Heart left ventricle (tissue), 16 donors: Measurements from ENCODE around the gene CNR2. TPM values are rescaled to one million over a fixed set of nuclear protein-coding genes. Genes with fewer than 3 reads are reported as not detected.

Source experiments
- ATAC-seq, 4 donors: fragments of 200-7000 bp; cut with Tn5 transposase; one replicate each; pipeline ENCODE4 v1.9.1; 2020 to 2022; ENCODE audit warnings: moderate library complexity in 4 of 4, mild to moderate bottlenecking in 3 of 4, moderate number of reproducible peaks in 1 of 4
- DNase-seq, 5 donors: peaks; one replicate each; pipeline ENCODE4 v3.0.0-alpha.2; 2020
- H3K27ac ChIP-seq, 12 donors: fragments of 200-600 bp; sonication (generic) in 4 of 12; one replicate each; pipeline versions ENCODE4 v1.5.0 to v1.8.0; 2016 to 2022; ENCODE audit warnings: mild to moderate bottlenecking in 2 of 12
- H3K27me3 ChIP-seq, 9 donors: fragments of 200-600 bp; sonication (generic) in 2 of 9; one replicate each; pipeline versions ENCODE4 v1.5.1 to v1.8.0; 2016 to 2022; ENCODE audit warnings: mild to moderate bottlenecking in 3 of 9
- H3K36me3 ChIP-seq, 9 donors: fragments of 200-600 bp; sonication (generic) in 2 of 9; one replicate each; pipeline versions ENCODE4 v1.5.0 to v1.8.0; 2018 to 2022; ENCODE audit warnings: mild to moderate bottlenecking in 2 of 9
- H3K4me1 ChIP-seq, 12 donors: fragments of 200-600 bp; sonication (generic) in 4 of 12; one replicate each; pipeline versions ENCODE4 v1.5.0 to v1.8.0; 2016 to 2022; ENCODE audit warnings: mild to moderate bottlenecking in 3 of 12
- H3K4me3 ChIP-seq, 12 donors: fragments of 200-600 bp; sonication (generic) in 4 of 12; one replicate each; pipeline versions ENCODE4 v1.5.0 to v1.8.0; 2017 to 2022; ENCODE audit warnings: mild to moderate bottlenecking in 9 of 12, moderate library complexity in 4 of 12
- H3K9me3 ChIP-seq, 12 donors: fragments of 200-600 bp; sonication (generic) in 4 of 12; one replicate each; pipeline versions ENCODE4 v1.5.0 to v1.8.0; 2016 to 2022; ENCODE audit warnings: mild to moderate bottlenecking in 1 of 12
- POLR2A ChIP-seq, 2 donors: fragments of 450-650 bp; IDR thresholded peaks; one replicate each; pipeline ENCODE4 v1.6.1; 2017; ENCODE audit warnings: antibody characterized with exemption in 2 of 2, mild to moderate bottlenecking in 2 of 2, moderate library complexity in 2 of 2
- WGBS, 4 donors: extraction: QIAGEN DNeasy Blood & Tissue Kit in 2 of 4; methylation state at CpG; one replicate each; pipeline versions ENCODE4 v1.1.5 to v1.1.7; 2013 to 2018; 5-methylcytosine and 5-hydroxymethylcytosine counted together
- intact Hi-C, 10 donors: fragments of 100-400 bp; cut with DNase I; formaldehyde crosslinking; loops; one replicate each; pipeline versions ENCODE4 v1.11.1 to v1.14.2; 2022
- polyA plus RNA-seq, 2 donors: library from polyadenylated mRNA; stranded (reverse); fragments of 200-250 nt; gene quantifications; one replicate each; pipeline ENCODE4 v1.2.3, GENCODE V29; 2013
- total RNA-seq, 9 donors: library from RNA; depleted of rRNA in 2 of 9; stranded (reverse); fragments of >200 nt in 2 of 9; fragmentation: NEBNext Ultra II Directional in 3 of 9; extraction: Animal tissue kit (Norgen Biotek cat#: 25700) in 3 of 9; gene quantifications; one replicate each; pipeline versions ENCODE4 v1.1.0 to v1.2.4, GENCODE V29; 2016 to 2023
- TF ChIP-seq, protein P1 (sequence below), 12 donors: fragments of 200-600 bp; sonication (generic) in 4 of 12; IDR thresholded peaks; one replicate each; pipeline versions ENCODE4 v1.5.0 to v1.8.0; 2018 to 2022; ENCODE audit warnings: antibody characterized with exemption in 12 of 12, mild to moderate bottlenecking in 5 of 12
- donor health status: ischemic (EF 13 %, LVEDD 7.1; RV severe dilation, severe dysfunction).
- donor health status: healthy with polysubstance abuse.
- donor health status: DM: no; HTN: yes; CAD: no.
- donor health status: DM: no; HTN: no; CAD: no.
- donor health status: ischemic (EF 25% LVEDD 6.9; RV normal size, moderate dysfunction).
- donor health status: ischemic (EF 25% LVEDD 5.7; RV mildly dilated, moderate dysfunction).
- donor health status: healthy.
- donor health status: DM: yes; HTN: yes; CAD: no.
- donor health status: ischemic (EF 35%, LVEDD 5.7; RV mildly dilated, moderate dysfunction).
- donor health status: nonischemic (EF 11% LVEDD 7.7; RV severe dilation, severe dysfunction).
- donor health status: DM: yes; HTN: yes; CAD: no.
- donor health status: PGD.
- donor health status: ischemic (EF 29% LVEDD 5.4; RV normal size, mild dysfunction).
- donor health status: nonischemic (EF 23%, LVEDD 6.1; RV moderate dilation, normal function).

The CNR2 gene
- total and polyA plus RNA-seq, 11 donors = 0.01 to 0.13 (median 0.09) TPM; not detected in 7

DNA sequence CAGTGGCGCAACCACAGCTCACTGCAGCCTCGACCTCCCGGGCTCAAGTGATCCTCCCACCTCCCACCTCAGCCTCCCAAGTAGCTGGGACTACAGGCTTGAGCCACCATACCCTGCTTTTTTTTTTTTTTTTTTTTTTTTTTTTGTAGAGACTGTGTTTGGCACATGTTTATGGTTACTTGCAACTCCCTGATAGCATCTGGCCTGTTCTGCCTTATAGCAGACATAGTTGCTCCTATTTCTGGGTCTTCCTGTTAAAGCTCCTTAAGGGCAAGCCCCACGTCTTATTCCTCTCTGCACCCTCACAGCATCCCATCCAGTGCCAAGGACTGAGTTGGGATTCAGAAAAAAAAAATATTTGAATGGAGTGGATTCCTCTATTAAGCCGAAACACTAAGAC is 17.1 kb upstream of the CNR2 start:
- 86 to 94% (median 90%) methylated on average over 5 of the region's 5 CpGs for WGBS, 4 donors
- Histone ChIP-seq H3K36me3 (no peaks in the 10 kb centered on the region), H3K27ac (no peak overlapping the region), H3K9me3 (no peaks in the 10 kb centered on the region), H3K4me3 (no peak overlapping the region), H3K4me1 (no peaks in the 10 kb centered on the region), H3K27me3 (no peaks in the 10 kb centered on the region)
- intact Hi-C loops = no loop called here
- TF ChIP-seq, protein P1, sequence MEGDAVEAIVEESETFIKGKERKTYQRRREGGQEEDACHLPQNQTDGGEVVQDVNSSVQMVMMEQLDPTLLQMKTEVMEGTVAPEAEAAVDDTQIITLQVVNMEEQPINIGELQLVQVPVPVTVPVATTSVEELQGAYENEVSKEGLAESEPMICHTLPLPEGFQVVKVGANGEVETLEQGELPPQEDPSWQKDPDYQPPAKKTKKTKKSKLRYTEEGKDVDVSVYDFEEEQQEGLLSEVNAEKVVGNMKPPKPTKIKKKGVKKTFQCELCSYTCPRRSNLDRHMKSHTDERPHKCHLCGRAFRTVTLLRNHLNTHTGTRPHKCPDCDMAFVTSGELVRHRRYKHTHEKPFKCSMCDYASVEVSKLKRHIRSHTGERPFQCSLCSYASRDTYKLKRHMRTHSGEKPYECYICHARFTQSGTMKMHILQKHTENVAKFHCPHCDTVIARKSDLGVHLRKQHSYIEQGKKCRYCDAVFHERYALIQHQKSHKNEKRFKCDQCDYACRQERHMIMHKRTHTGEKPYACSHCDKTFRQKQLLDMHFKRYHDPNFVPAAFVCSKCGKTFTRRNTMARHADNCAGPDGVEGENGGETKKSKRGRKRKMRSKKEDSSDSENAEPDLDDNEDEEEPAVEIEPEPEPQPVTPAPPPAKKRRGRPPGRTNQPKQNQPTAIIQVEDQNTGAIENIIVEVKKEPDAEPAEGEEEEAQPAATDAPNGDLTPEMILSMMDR (IDR thresholded peaks at IDR 0.05) = no peak
- ATAC-seq (no peak), DNase-seq (no peak)

DNA sequence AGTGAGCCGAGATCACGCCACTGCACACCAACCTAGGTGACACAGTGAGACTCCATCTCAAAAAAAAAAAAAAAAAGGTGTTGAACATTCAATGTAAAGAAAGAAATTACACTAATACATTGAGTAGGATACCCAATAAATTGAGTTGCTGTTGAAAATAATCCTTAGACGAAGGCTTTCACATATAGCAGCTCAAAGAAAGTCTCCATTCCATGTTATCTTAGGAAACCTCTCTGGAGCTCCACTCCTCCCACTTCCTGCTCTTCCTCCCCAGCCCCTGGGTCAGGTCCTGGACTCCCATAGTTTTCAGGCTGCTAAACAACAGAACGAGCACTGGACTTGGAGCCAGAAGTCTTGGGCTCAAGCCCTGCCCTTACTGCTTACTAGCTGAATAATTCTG is 15.6 kb upstream of the CNR2 start:
- Histone ChIP-seq H3K4me1 (peaks cover 0 to 6% (median 0%) of the 10 kb centered on the region in 12 donors), H3K36me3 (no peaks in the 10 kb centered on the region), H3K27ac (no peak overlapping the region), H3K27me3 (no peaks in the 10 kb centered on the region), H3K4me3 (no peak overlapping the region), H3K9me3 (no peaks in the 10 kb centered on the region)
- ATAC-seq (no peak), DNase-seq (no peak)
- TF ChIP-seq POLR2A (IDR thresholded peaks at IDR 0.05) = no peak
- TF ChIP-seq, protein P1 (IDR thresholded peaks at IDR 0.05) = no peak
- intact Hi-C loops = no loop called here
- 72 to 78% (median 76%) methylated on average over 4 of the region's 4 CpGs for WGBS, 4 donors

DNA sequence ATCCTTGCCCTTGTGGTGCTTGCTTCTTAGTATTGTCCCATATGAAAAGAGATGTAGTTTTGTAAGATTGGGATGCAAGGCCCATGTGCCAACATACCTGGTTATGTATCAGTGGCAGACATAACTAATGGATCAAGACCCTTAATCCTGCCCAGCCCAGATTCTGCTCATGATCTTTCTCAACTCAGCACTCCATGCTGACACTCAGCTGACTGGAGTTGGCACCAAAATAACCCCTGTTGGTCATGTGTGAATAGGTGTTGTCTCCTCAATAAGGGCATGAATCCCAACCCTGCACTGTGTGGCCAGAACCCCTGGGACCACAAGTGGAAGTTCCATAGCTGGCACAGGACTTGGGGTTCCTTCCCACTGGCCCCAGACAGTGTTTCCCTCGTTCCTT is 13.9 kb upstream of the CNR2 start:
- TF ChIP-seq, protein P1 (IDR thresholded peaks at IDR 0.05) = no peak
- no peak for TF ChIP-seq POLR2A (IDR thresholded peaks at IDR 0.05)
- ATAC-seq (peak in 1 of 4 donors; percentile 46), DNase-seq (no peak)
- Histone ChIP-seq H3K9me3 (no peaks in the 10 kb centered on the region), H3K36me3 (no peaks in the 10 kb centered on the region), H3K27me3 (no peaks in the 10 kb centered on the region), H3K4me3 (no peak overlapping the region), H3K27ac (no peak overlapping the region), H3K4me1 (peaks cover 0 to 7% (median 0%) of the 10 kb centered on the region in 12 donors)
- intact Hi-C loops = no loop called here
- WGBS, 4 donors = 60 to 83% (median 73%) methylated on average over 1 of the region's 1 CpG

DNA sequence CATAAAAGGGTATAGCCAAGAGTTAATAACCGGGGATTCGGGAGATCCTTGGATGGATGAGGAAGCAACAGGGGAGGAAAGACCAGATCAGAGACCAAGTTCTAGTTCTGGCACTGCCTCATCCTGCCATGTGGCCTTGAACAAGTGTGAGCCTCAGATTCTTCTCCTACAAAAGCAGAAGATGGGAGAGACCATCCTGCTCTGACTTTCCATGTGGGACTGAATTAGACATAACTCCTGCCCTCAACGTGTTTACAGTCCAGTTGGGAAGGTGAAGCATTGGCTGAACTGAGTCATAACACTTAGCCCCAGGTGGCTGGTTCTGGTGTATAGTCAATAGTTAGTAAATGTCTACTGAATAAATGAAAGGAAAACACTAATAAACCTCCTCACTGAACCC is 12.1 kb upstream of the CNR2 start:
- Histone ChIP-seq H3K27ac (no peak overlapping the region), H3K36me3 (no peaks in the 10 kb centered on the region), H3K4me1 (peaks cover 0 to 16% (median 6%) of the 10 kb centered on the region in 12 donors), H3K9me3 (no peaks in the 10 kb centered on the region), H3K4me3 (no peak overlapping the region), H3K27me3 (no peaks in the 10 kb centered on the region)
- 82 to 93% (median 86%) methylated on average over 3 of the region's 3 CpGs for WGBS, 4 donors
- DNase-seq (no peak), ATAC-seq (no peak)
- TF ChIP-seq POLR2A (IDR thresholded peaks at IDR 0.05) = no peak
- TF ChIP-seq, protein P1 (IDR thresholded peaks at IDR 0.05) = no peak
- intact Hi-C loops = no loop called here
